IPS-20b (cell line): ENCODE data around the gene IMPDH2.
A peak's percentile ranks its signal among the peaks of the same experiment; 100 is the strongest.
"Not testable (repeated sequence)": the region's sequence is repeated elsewhere in the genome, so short reads cannot be mapped to it uniquely, and the experiment has no call there.

ENCODE experiments used
- H3K27ac ChIP-seq: one replicate; pipeline ENCODE4 v1.5.1; 2013; ENCODE audit warnings: low read length
- H3K27me3 ChIP-seq: 2 replicates; pipeline ENCODE4 v1.6.1; 2013; ENCODE audit warnings: mild to moderate bottlenecking, low read length, inconsistent platforms; ENCODE audit not compliant: insufficient read depth
- H3K36me3 ChIP-seq: 2 replicates; pipeline ENCODE4 v1.6.1; 2013; ENCODE audit warnings: low read depth, mild to moderate bottlenecking, inconsistent platforms, low read length, moderate library complexity; ENCODE audit not compliant: insufficient read depth
- H3K4me1 ChIP-seq: 2 replicates; pipeline ENCODE4 v1.6.1; 2013; ENCODE audit warnings: mild to moderate bottlenecking, control low read depth, inconsistent platforms, low read length, moderate library complexity; ENCODE audit not compliant: insufficient read depth
- H3K4me3 ChIP-seq: 2 replicates; pipeline ENCODE4 v1.5.1; 2013; ENCODE audit warnings: mild to moderate bottlenecking, low read length, inconsistent platforms
- H3K9ac ChIP-seq: 2 replicates; pipeline ENCODE4 v1.6.1; 2013; ENCODE audit warnings: low read depth, mild to moderate bottlenecking, inconsistent platforms, low read length, moderate library complexity
- H3K9me3 ChIP-seq: 2 replicates; pipeline ENCODE4 v1.6.1; 2013; ENCODE audit warnings: mild to moderate bottlenecking, low read depth, low read length, inconsistent platforms; ENCODE audit not compliant: insufficient read depth

IMPDH2 gene

GRCh38 chr3:49013113-49013737 lies 16.0 kb downstream of the IMPDH2 start:
- H3K27me3 ChIP-seq = no peaks in the 10 kb centered on the region
- H3K4me1 ChIP-seq = peaks cover 3% of the 10 kb centered on the region; the same call in 1 of the 2 replicates
- H3K9me3 ChIP-seq = no peaks in the 10 kb centered on the region
- no peak overlapping the region for H3K4me3 ChIP-seq
- peaks cover 68% of the 10 kb centered on the region for H3K36me3 ChIP-seq
- H3K27ac ChIP-seq = no peak overlapping the region
- H3K9ac ChIP-seq = no peak overlapping the region

GRCh38 chr3:49012441-49013017 lies 16.7 kb downstream of the IMPDH2 start:
- no peak overlapping the region for H3K4me3 ChIP-seq
- no peaks in the 10 kb centered on the region for H3K9me3 ChIP-seq
- H3K4me1 ChIP-seq = peaks cover 5% of the 10 kb centered on the region; the same call in 1 of the 2 replicates
- H3K36me3 ChIP-seq = peaks cover 68% of the 10 kb centered on the region
- no peak overlapping the region for H3K27ac ChIP-seq
- H3K27me3 ChIP-seq = no peaks in the 10 kb centered on the region
- H3K9ac ChIP-seq = no peak overlapping the region

GRCh38 chr3:49009396-49009795 lies 19.8 kb downstream of the IMPDH2 start:
- H3K4me3 ChIP-seq = no peak overlapping the region
- no peaks in the 10 kb centered on the region for H3K9me3 ChIP-seq
- peaks cover 7% of the 10 kb centered on the region; the same call in 1 of the 2 replicates for H3K4me1 ChIP-seq
- no peak overlapping the region for H3K9ac ChIP-seq
- no peaks in the 10 kb centered on the region for H3K27me3 ChIP-seq
- H3K36me3 ChIP-seq = peaks cover 43% of the 10 kb centered on the region
- no peak overlapping the region for H3K27ac ChIP-seq

GRCh38 chr3:49008627-49009026 lies 20.6 kb downstream of the IMPDH2 start:
- peak overlapping the region; percentile 99; the same call in 1 of the 2 replicates for H3K4me3 ChIP-seq
- H3K27me3 ChIP-seq, H3K27ac ChIP-seq, H3K4me1 ChIP-seq, H3K9me3 ChIP-seq: not testable (repeated sequence)
- peak overlapping the region; percentile 50; the same call in 1 of the 2 replicates for H3K9ac ChIP-seq
- H3K36me3 ChIP-seq = peaks cover 35% of the 10 kb centered on the region

DNA sequence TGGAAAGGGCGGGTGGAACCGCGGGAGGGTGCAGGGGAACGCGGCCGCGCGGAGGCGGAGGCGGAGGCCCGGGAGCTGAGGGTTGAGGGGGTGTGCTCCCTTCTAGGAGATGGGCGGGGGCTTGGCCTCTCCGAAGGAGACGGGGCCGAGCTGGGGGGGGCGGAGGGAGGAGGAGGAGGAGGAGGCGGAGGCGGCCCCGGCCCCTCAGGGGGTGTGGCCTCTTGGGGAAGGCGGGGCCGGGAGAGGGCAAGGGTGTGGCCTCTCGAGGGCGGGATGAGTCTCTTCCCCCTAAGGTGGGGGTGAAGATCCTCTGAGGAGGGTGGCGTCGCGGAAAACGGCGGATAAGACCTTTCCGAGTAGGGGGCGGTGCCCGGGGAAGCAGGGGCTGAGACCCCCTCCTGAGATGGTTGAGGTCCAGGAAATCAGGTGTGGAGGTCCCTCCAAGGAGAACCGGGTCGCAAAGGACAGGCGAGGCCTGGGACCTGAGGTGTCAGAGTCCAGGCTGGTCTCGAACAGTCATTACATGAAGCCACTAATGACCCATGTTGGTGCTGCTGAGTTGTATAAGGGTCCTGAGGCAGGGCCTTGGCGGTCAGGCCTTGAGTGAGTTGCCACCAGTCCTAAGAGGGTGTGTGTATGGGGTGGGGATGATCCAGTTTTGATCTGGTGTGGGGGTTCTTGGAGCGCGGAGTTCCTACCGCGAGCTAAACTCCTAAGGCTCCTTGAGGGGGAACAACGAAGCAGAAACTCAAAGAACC lies 21.2 kb downstream of the IMPDH2 start:
- Histone ChIP-seq H3K27me3 (no peaks in the 10 kb centered on the region), H3K4me3 (peak overlapping the region; percentile 99), H3K4me1 (peaks cover 7% of the 10 kb centered on the region; the same call in 1 of the 2 replicates), H3K9me3 (no peaks in the 10 kb centered on the region), H3K36me3 (peaks cover 28% of the 10 kb centered on the region), H3K27ac (peak overlapping the region; percentile 82), H3K9ac (peak overlapping the region; percentile 99)

- H3K27ac ChIP-seq = peak within 1 kb of the TSS; percentile 82
Measured at GRCh38 chr3:49007068-49007770, 22.0 kb downstream of the IMPDH2 start, which contains the start of gene WDR6. TSS of gene WDR6 (plus strand) at chr3:49007391. CDS start at chr3:49007432, 41 bp downstream.

GRCh38 chr3:49006408-49007067 lies 22.7 kb downstream of the IMPDH2 start:
- H3K9me3 ChIP-seq = no peaks in the 10 kb centered on the region
- H3K4me1 ChIP-seq = peaks cover 7% of the 10 kb centered on the region; the same call in 1 of the 2 replicates
- H3K4me3 ChIP-seq = peak overlapping the region; percentile 99
- peaks cover 14% of the 10 kb centered on the region for H3K36me3 ChIP-seq
- H3K27ac ChIP-seq = no peak overlapping the region
- no peaks in the 10 kb centered on the region for H3K27me3 ChIP-seq
- H3K9ac ChIP-seq = peak overlapping the region; percentile 99

More at GRCh38 chr3:49007068-49007770, 22.0 kb downstream of the IMPDH2 start, which contains the start of gene WDR6:
- no peaks in the 10 kb centered on the region for H3K9me3 ChIP-seq
- H3K4me1 ChIP-seq = peaks cover 7% of the 10 kb centered on the region; the same call in 1 of the 2 replicates
- H3K36me3 ChIP-seq = peaks cover 21% of the 10 kb centered on the region
- H3K4me3 ChIP-seq = peak within 1 kb of the TSS; percentile 99
- no peaks in the 10 kb centered on the region for H3K27me3 ChIP-seq
- peak within 1 kb of the TSS; percentile 99 for H3K9ac ChIP-seq

GRCh38 chr3:49005998-49006397 lies 23.2 kb downstream of the IMPDH2 start:
- Histone ChIP-seq H3K4me1 (peaks cover 7% of the 10 kb centered on the region; the same call in 1 of the 2 replicates), H3K9me3 (no peaks in the 10 kb centered on the region), H3K27me3 (no peaks in the 10 kb centered on the region), H3K36me3 (peaks cover 9% of the 10 kb centered on the region), H3K27ac (no peak overlapping the region), H3K4me3 (peak overlapping the region; percentile 99), H3K9ac (peak overlapping the region; percentile 99; the same call in 1 of the 2 replicates)

DNA sequence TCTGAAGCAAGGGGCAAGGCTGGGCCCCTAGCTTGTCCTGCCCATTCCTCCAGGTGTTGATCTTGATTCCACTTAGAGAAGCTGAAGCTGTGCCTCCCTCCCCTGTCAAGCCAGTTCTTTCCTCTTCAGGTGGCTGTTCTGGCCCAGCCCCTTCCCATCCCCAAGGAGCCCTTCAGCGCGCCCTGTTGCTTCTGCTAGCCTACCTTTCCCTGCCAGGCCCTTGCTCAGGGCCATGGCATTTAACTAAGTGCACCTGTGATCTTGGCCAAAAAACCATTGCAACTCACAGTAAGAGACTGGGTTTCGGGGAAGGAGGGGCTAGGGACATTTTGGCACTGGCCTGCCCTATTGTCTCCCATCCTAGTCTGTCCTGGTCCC lies 23.9 kb downstream of the IMPDH2 start:
- Histone ChIP-seq H3K9me3 (no peaks in the 10 kb centered on the region), H3K27me3 (no peaks in the 10 kb centered on the region), H3K4me3 (no peak overlapping the region), H3K4me1 (peaks cover 7% of the 10 kb centered on the region; the same call in 1 of the 2 replicates), H3K36me3 (peaks cover 8% of the 10 kb centered on the region), H3K9ac (no peak overlapping the region), H3K27ac (no peak overlapping the region)

DNA sequence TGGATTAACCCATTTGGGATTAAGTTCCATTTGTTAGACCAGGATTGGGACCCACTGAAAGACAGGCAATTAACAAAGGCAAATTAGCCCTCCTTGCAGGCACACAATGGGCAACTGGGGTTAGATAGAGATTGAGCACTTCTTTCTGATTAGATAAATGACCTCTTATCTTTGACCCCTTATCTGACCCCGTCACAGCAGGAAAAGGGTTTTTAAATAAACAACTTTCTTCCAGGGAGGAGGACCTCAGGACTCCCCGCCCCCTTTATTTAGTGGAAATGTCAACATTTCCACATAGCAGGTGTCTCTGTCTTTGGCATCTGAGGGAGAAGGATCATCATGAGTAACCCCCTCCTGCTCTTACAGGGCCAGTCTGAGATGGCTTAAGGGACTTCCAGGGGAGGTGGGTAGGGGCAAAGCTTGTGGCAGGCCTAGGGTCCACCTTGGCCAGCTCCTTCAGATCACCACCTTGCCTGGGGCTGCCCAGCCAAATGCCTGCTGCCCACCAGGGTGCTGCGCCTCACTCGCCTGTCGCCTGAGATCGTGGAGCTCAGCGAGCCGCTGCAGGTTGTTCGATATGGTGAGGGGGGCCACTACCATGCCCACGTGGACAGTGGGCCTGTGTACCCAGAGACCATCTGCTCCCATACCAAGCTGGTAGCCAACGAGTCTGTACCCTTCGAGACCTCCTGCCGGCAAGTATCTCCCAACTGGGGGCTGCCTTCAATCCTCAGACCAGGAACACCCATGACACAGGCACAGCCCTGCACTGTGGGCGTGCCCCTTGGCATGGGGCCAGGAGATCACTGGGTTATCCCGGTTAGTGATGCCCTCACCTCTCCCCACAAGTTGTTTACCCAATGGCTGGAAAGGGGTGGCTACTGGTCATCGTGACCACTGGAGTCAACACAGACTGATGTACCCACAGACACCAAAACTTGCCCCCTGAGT lies 24.6 kb downstream of the IMPDH2 start:
- no peaks in the 10 kb centered on the region for H3K9me3 ChIP-seq
- H3K27me3 ChIP-seq = no peaks in the 10 kb centered on the region
- H3K27ac ChIP-seq = no peak overlapping the region
- H3K4me1 ChIP-seq = peaks cover 12% of the 10 kb centered on the region; the same call in 1 of the 2 replicates
- peaks cover 7% of the 10 kb centered on the region for H3K36me3 ChIP-seq
- no peak overlapping the region for H3K4me3 ChIP-seq
- no peak overlapping the region for H3K9ac ChIP-seq
